ENCODE measurements around the gene UNC93B1. TPM values are rescaled to one million over a fixed set of nuclear protein-coding genes. Genes with fewer than 3 reads are reported as not detected.
A peak's percentile ranks its signal among the peaks of the same experiment; 100 is the strongest.

The UNC93B1 gene
- total and polyA plus RNA-seq, 2 of the 13 experiments (the other 11 are each of a cell fraction or from before 2014, with no cell fraction given): 8.8 to 18.9 TPM

- TF ChIP-seq PBX3 (CRISPR knock-in tag; IDR thresholded peaks at IDR 0.05; ENCODE audit: borderline replicate concordance) (no peak), FIP1L1 (IDR thresholded peaks at IDR 0.05; ENCODE audit: borderline replicate concordance, insufficient read depth, low read depth, low read length) (0 out of 2 replicates have a peak, but pooled peaks have one; percentile 2), POLR2A (IDR thresholded peaks at IDR 0.05; ENCODE audit: insufficient read depth in 1 of 2, low read depth in 2 of 2, low read length in 2 of 2) (peak in 1 of 2 experiments; percentile 60; a peak in 2 of 4 replicates), SAFB2 (CRISPR knock-in tag; IDR thresholded peaks at IDR 0.05; ENCODE audit: borderline replicate concordance, low read depth) (0 out of 2 replicates have a peak, but pooled peaks have one; percentile 32), RBM22 (optimal IDR thresholded peaks at IDR 0.05; ENCODE audit: low read length) (peak; percentile 12), HNRNPUL1 (IDR thresholded peaks at IDR 0.05; ENCODE audit: low read depth, low read length) (no peak), AGO2 (optimal IDR thresholded peaks at IDR 0.05; ENCODE audit: low read depth, low read length) (peak; percentile 75), ZC3H13 (CRISPR knock-in tag; IDR thresholded peaks at IDR 0.05) (peak; percentile 13), BCLAF1 (IDR thresholded peaks at IDR 0.05) (no peak), SPEN (CRISPR knock-in tag; IDR thresholded peaks at IDR 0.05; ENCODE audit: low read depth) (0 out of 2 replicates have a peak, but pooled peaks have one; percentile 30), ZNF546 (CRISPR knock-in tag; conservative IDR thresholded peaks at IDR 0.05) (0 out of 2 replicates have a peak, but pooled peaks have one; percentile 28), ZSCAN5A (CRISPR knock-in tag; IDR thresholded peaks at IDR 0.05; ENCODE audit: borderline replicate concordance) (no peak), SAP130 (CRISPR knock-in tag; IDR thresholded peaks at IDR 0.05; ENCODE audit: low read depth) (no peak), TSC22D2 (CRISPR knock-in tag; IDR thresholded peaks at IDR 0.05; ENCODE audit: borderline replicate concordance) (no peak)
These were observed 47.6 kb upstream of the UNC93B1 start (continued) for GRCh38 chr11:68051191-68052136.
